DND-41 (cell line): Measurements from ENCODE around the gene CEP350.
A peak's percentile ranks its signal among the peaks of the same experiment; 100 is the strongest.

Source experiments
- ATAC-seq: fragments of 200-7000 bp; cut with Tn5 transposase; 3 replicates; pipeline ENCODE4 v1.9.1; 2021; ENCODE audit warnings: low read depth; ENCODE audit not compliant: insufficient read depth
- DNase-seq: peaks from one replicate; pipeline ENCODE4 v3.0.0-alpha.2; 2020
- H2AFZ ChIP-seq: 2 replicates; pipeline ENCODE4 v1.6.0; 2012; ENCODE audit warnings: low read depth, low read length
- H3K27ac ChIP-seq: 2 replicates; pipeline ENCODE4 v1.5.1; 2012; ENCODE audit warnings: low read length, inconsistent platforms
- H3K27me3 ChIP-seq: fragments of 200-600 bp; sonication (generic); 2 replicates; pipeline ENCODE4 v1.6.0; 2012; ENCODE audit warnings: low read length, mild to moderate bottlenecking, inconsistent platforms; ENCODE audit not compliant: insufficient read depth, poor library complexity
- H3K36me3 ChIP-seq: 2 replicates; pipeline ENCODE4 v1.5.1; 2012; ENCODE audit warnings: low read length, inconsistent platforms; ENCODE audit not compliant: insufficient read depth
- H3K4me1 ChIP-seq: 2 replicates; pipeline ENCODE4 v1.5.1; 2012; ENCODE audit warnings: mild to moderate bottlenecking, low read length; ENCODE audit not compliant: insufficient read depth
- H3K4me2 ChIP-seq: 2 replicates; pipeline ENCODE4 v1.6.0; 2012; ENCODE audit warnings: mild to moderate bottlenecking, moderate library complexity, low read length, inconsistent platforms; ENCODE audit not compliant: insufficient read depth
- H3K4me3 ChIP-seq, 2 experiments: fragments of 200-600 bp in 1 of 2; shearing (Covaris generic) in 1 of 2; 2 replicates each; pipeline ENCODE4 v1.5.1; 2012 to 2016; ENCODE audit warnings: inconsistent platforms in 2 of 2, low read length in 2 of 2, mild to moderate bottlenecking in 2 of 2, low read depth in 1 of 2, moderate library complexity in 1 of 2
- H3K79me2 ChIP-seq: 2 replicates; pipeline ENCODE4 v1.6.0; 2012; ENCODE audit warnings: low read length, inconsistent platforms; ENCODE audit not compliant: insufficient read depth
- H3K9ac ChIP-seq: 2 replicates; pipeline ENCODE4 v1.6.0; 2012; ENCODE audit warnings: low read depth, mild to moderate bottlenecking, inconsistent platforms, low read length, moderate library complexity
- H3K9me3 ChIP-seq: 2 replicates; pipeline ENCODE4 v1.5.1; 2012; ENCODE audit warnings: low read length, moderate library complexity, mild to moderate bottlenecking, inconsistent platforms; ENCODE audit not compliant: insufficient read depth, severe bottlenecking
- H4K20me1 ChIP-seq: 2 replicates; pipeline ENCODE4 v1.6.0; 2012; ENCODE audit warnings: low read length; ENCODE audit not compliant: insufficient read depth
- EZH2 ChIP-seq: IDR thresholded peaks from 3 replicates; pipeline ENCODE4 v1.6.1; 2012; ENCODE audit warnings: borderline replicate concordance, low read depth, mild to moderate bottlenecking, moderate library complexity, low read length, inconsistent platforms; ENCODE audit not compliant: severe bottlenecking
- TF ChIP-seq, protein P1 (sequence below): IDR thresholded peaks from 2 replicates; pipeline ENCODE4 v1.5.1; 2012; ENCODE audit warnings: borderline replicate concordance, low read length, moderate library complexity, mild to moderate bottlenecking; ENCODE audit not compliant: poor library complexity, severe bottlenecking; ENCODE audit errors: extremely low read depth

The CEP350 gene

GRCh38 chr1:180151508-180151907 is 196.9 kb downstream of the CEP350 start:
- Histone ChIP-seq H3K79me2 (peaks cover 7% of the 10 kb centered on the region), H3K4me3 (no peak overlapping the region), H3K4me2 (no peak overlapping the region), H3K9ac (no peak overlapping the region), H3K27me3 (no peaks in the 10 kb centered on the region), H3K9me3 (no peaks in the 10 kb centered on the region), H3K4me1 (peaks cover 34% of the 10 kb centered on the region), H2AFZ (peak overlapping the region; percentile 27), H4K20me1 (no peaks in the 10 kb centered on the region), H3K36me3 (no peaks in the 10 kb centered on the region; the same call in 1 of the 2 replicates), H3K27ac (no peak overlapping the region)
- TF ChIP-seq, protein P1, sequence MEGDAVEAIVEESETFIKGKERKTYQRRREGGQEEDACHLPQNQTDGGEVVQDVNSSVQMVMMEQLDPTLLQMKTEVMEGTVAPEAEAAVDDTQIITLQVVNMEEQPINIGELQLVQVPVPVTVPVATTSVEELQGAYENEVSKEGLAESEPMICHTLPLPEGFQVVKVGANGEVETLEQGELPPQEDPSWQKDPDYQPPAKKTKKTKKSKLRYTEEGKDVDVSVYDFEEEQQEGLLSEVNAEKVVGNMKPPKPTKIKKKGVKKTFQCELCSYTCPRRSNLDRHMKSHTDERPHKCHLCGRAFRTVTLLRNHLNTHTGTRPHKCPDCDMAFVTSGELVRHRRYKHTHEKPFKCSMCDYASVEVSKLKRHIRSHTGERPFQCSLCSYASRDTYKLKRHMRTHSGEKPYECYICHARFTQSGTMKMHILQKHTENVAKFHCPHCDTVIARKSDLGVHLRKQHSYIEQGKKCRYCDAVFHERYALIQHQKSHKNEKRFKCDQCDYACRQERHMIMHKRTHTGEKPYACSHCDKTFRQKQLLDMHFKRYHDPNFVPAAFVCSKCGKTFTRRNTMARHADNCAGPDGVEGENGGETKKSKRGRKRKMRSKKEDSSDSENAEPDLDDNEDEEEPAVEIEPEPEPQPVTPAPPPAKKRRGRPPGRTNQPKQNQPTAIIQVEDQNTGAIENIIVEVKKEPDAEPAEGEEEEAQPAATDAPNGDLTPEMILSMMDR: no peak
- TF ChIP-seq EZH2: no peak
- DNase-seq (no peak), ATAC-seq (no peak)

DNA sequence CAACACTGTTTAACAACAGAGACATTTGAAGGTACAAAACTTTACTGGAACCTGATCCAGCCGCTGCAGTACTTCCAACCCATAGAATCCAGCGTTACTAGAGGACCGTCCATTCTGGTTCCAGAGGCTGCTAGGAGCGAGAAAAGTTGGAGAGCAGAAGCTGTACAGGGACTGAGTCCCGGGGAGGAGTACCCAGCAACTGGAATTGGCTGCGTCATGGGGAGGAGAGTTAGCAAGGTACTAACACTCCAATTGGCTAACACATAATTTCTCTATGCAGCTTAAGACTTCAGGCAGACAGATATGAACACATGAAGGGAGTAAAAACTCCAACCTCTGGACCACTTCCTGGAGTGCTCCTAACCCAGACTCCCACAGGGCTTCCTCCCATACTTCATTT is 198.0 kb downstream of the CEP350 start:
- Histone ChIP-seq H3K27ac (no peak overlapping the region), H3K27me3 (no peaks in the 10 kb centered on the region), H3K4me2 (no peak overlapping the region), H2AFZ (0 out of 2 replicates have a peak overlapping the region, but pooled peaks have one; percentile 36), H3K9ac (no peak overlapping the region), H3K4me1 (peaks cover 34% of the 10 kb centered on the region), H4K20me1 (no peaks in the 10 kb centered on the region), H3K4me3 (no peak overlapping the region), H3K79me2 (peaks cover 7% of the 10 kb centered on the region), H3K9me3 (no peaks in the 10 kb centered on the region), H3K36me3 (no peaks in the 10 kb centered on the region; the same call in 1 of the 2 replicates)
- DNase-seq: no peak
- TF ChIP-seq EZH2: no peak
- TF ChIP-seq, protein P1: no peak
- ATAC-seq: no peak

DNA sequence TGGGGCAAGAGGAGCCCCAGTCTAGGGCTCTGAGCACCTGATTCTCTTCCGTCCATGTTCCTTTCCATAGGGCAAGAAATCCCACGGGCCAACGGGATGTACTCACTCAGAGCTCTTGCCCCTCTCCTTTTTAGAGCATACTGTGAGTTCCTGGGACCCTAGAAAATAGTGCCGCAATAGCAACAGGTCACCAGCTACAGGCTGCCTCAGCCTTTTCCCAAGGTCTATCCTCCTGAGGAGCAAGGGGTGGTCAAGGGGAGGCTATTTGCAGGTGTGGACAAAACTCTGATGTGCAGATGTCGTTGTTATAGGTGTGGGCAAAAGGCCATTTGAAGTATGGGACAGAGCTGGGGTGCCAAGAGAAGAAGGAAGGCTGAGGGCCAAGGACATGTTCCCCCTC is 198.4 kb downstream of the CEP350 start:
- DNase-seq (no peak), ATAC-seq (no peak)
- Histone ChIP-seq H3K4me1 (peaks cover 34% of the 10 kb centered on the region), H3K79me2 (peaks cover 7% of the 10 kb centered on the region), H3K4me3 (no peak overlapping the region), H3K27me3 (no peaks in the 10 kb centered on the region), H3K9ac (no peak overlapping the region), H3K27ac (no peak overlapping the region), H3K36me3 (no peaks in the 10 kb centered on the region; the same call in 1 of the 2 replicates), H3K4me2 (peak overlapping the region; percentile 99; the same call in 1 of the 2 replicates), H3K9me3 (no peaks in the 10 kb centered on the region), H4K20me1 (no peaks in the 10 kb centered on the region), H2AFZ (0 out of 2 replicates have a peak overlapping the region, but pooled peaks have one; percentile 36)
- TF ChIP-seq, protein P1: no peak
- TF ChIP-seq EZH2: no peak

DNA sequence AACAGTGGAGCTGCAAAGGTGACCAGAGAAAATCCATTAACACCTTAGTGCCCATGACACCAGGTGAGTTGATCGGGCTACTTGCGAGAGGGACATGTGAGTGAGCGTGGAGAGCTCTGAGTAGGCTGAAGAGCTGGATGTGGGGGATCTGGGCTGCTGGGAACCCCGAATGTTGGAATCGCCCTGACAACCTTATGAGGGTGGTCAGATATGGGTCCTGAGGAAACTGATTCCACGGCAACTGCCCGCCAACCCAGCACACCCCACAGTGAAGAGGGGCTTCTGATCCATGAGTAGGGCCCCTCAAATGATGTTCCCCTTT is 199.4 kb downstream of the CEP350 start:
- H3K27me3 ChIP-seq: no peaks in the 10 kb centered on the region
- peak overlapping the region; percentile 98 for H2AFZ ChIP-seq
- DNase-seq: no peak
- H3K9me3 ChIP-seq: no peaks in the 10 kb centered on the region
- no peaks in the 10 kb centered on the region; the same call in 1 of the 2 replicates for H3K36me3 ChIP-seq
- TF ChIP-seq, protein P1: no peak
- TF ChIP-seq EZH2: no peak
- peak overlapping the region; percentile 99 for H3K4me2 ChIP-seq
- peak overlapping the region; percentile 84 for H3K9ac ChIP-seq
- H4K20me1 ChIP-seq: no peaks in the 10 kb centered on the region
- H3K4me3 ChIP-seq: peak overlapping the region; percentile 65 to 90
- ATAC-seq: no peak
- peaks cover 7% of the 10 kb centered on the region for H3K79me2 ChIP-seq
- H3K4me1 ChIP-seq: peaks cover 34% of the 10 kb centered on the region
- H3K27ac ChIP-seq: peak overlapping the region; percentile 99
